MM.1S (cell line): ENCODE data around the gene SLC4A5.
"Not testable (repeated sequence)": the region's sequence is repeated elsewhere in the genome, so short reads cannot be mapped to it uniquely, and the experiment has no call there.

ENCODE experiments used
- DNase-seq: peaks from one replicate; pipeline ENCODE4 v3.0.0-alpha.2; 2015
- H2AFZ ChIP-seq: fragments of 300-600 bp; sonication (generic); 2 replicates; pipeline ENCODE4 v1.6.0; 2016; ENCODE audit warnings: antibody characterized with exemption, low read length
- H3F3A ChIP-seq: fragments of 300-600 bp; sonication (generic); 2 replicates; pipeline ENCODE4 v1.6.1; 2016; ENCODE audit warnings: mild to moderate bottlenecking, antibody characterized with exemption, low read length, moderate library complexity, mixed read lengths; ENCODE audit not compliant: insufficient read depth
- H3K27ac ChIP-seq: fragments of 300-600 bp; sonication (generic); 2 replicates; pipeline ENCODE4 v1.5.1; 2016; ENCODE audit warnings: mild to moderate bottlenecking, low read length
- H3K27me3 ChIP-seq: fragments of 300-600 bp; sonication (generic); replicated peaks from 2 replicates; pipeline ENCODE4 v1.6.0; 2016; ENCODE audit warnings: low read length; ENCODE audit not compliant: insufficient read depth
- H3K36me3 ChIP-seq: fragments of 300-600 bp; sonication (generic); replicated peaks from 2 replicates; pipeline ENCODE4 v1.6.1; 2016; ENCODE audit warnings: mild to moderate bottlenecking, low read length, mixed read lengths; ENCODE audit not compliant: insufficient read depth
- H3K4me1 ChIP-seq: fragments of 300-600 bp; sonication (generic); 2 replicates; pipeline ENCODE4 v1.6.1; 2016; ENCODE audit warnings: low read length, mixed read lengths
- H3K4me2 ChIP-seq: fragments of 300-600 bp; sonication (generic); 2 replicates; pipeline ENCODE4 v1.6.0; 2016; ENCODE audit warnings: low read depth, low read length
- H3K4me3 ChIP-seq: fragments of 300-600 bp; sonication (generic); 2 replicates; pipeline ENCODE4 v1.5.1; 2016; ENCODE audit warnings: low read length, mixed read lengths
- H3K79me2 ChIP-seq: fragments of 300-600 bp; sonication (generic); 2 replicates; pipeline ENCODE4 v1.6.1; 2016; ENCODE audit warnings: mixed run types, low read length, mixed read lengths
- H3K9ac ChIP-seq: fragments of 300-600 bp; sonication (generic); 2 replicates; pipeline ENCODE4 v1.6.1; 2016; ENCODE audit warnings: low read length, mixed read lengths
- H3K9me2 ChIP-seq: fragments of 300-600 bp; sonication (generic); replicated peaks from 2 replicates; pipeline ENCODE4 v1.6.1; 2016; ENCODE audit warnings: mild to moderate bottlenecking, low read length, mixed read lengths; ENCODE audit not compliant: insufficient read depth
- H3K9me3 ChIP-seq: fragments of 300-600 bp; sonication (generic); replicated peaks from 2 replicates; pipeline ENCODE4 v1.6.1; 2016; ENCODE audit warnings: mild to moderate bottlenecking, low read length, mixed read lengths; ENCODE audit not compliant: insufficient read depth
- H4K20me1 ChIP-seq: fragments of 300-600 bp; sonication (generic); 2 replicates; pipeline ENCODE4 v1.6.1; 2016; ENCODE audit warnings: mild to moderate bottlenecking, low read length, moderate library complexity, mixed read lengths; ENCODE audit not compliant: insufficient read depth
- EZH2 ChIP-seq: fragments of 300-600 bp; sonication (generic); optimal IDR thresholded peaks from 2 replicates; pipeline ENCODE3; 2017; ENCODE audit warnings: low read depth, mild to moderate bottlenecking, antibody characterized with exemption, low read length, mixed read lengths
- EZH2phosphoT487 ChIP-seq: fragments of 300-600 bp; sonication (generic); IDR thresholded peaks from 2 replicates; pipeline ENCODE4 v1.6.1; 2018; ENCODE audit warnings: antibody characterized with exemption, low read length
- TF ChIP-seq, protein P1 (sequence below): fragments of 300-600 bp; sonication (generic); IDR thresholded peaks from 2 replicates; pipeline ENCODE4 v1.5.1; 2016; ENCODE audit warnings: antibody characterized with exemption, low read length, mixed read lengths

Gene SLC4A5

DNA sequence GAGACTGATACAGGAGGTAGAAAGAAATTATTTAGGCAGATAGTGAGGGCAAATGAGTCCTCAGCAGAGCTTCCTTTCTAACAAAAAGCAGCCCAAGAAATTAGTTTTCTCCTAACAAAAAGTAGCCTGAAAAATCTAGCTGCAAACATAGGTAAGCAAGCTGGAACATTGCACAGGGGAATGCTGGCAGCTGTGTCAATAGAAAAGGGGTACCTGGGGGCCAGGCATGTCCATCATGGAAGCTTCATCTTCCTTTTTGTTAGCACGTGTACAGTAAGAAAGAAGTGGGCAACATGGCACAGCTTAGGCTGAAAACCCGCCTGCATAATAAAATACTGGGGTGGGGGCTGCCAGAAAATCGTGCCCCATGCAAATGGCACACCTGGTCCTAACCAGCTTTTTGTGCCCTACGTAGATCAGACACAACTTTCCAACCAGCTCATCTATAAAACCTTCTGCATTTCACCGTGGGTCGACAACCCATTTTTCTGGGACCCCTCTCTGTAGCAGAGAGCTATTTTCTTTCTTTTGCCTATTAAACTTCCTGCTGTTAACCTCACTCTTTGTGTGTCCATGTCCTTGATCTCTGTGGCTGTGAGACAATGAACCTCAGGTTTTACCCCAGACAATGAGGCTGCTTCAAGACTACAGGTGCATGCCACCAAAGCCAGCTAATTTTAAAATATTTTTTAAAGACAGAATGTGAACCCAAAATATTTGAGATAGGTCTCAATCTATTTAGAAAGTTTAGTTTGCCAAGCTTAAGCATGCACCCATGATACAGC, 151.4 kb downstream of the SLC4A5 start:
- no peaks in the 10 kb centered on the region for H3K9me2 ChIP-seq
- no peaks in the 10 kb centered on the region for H3K9me3 ChIP-seq
- H3K4me3 ChIP-seq: no peak overlapping the region
- TF ChIP-seq EZH2phosphoT487: no peak
- TF ChIP-seq, protein P1, sequence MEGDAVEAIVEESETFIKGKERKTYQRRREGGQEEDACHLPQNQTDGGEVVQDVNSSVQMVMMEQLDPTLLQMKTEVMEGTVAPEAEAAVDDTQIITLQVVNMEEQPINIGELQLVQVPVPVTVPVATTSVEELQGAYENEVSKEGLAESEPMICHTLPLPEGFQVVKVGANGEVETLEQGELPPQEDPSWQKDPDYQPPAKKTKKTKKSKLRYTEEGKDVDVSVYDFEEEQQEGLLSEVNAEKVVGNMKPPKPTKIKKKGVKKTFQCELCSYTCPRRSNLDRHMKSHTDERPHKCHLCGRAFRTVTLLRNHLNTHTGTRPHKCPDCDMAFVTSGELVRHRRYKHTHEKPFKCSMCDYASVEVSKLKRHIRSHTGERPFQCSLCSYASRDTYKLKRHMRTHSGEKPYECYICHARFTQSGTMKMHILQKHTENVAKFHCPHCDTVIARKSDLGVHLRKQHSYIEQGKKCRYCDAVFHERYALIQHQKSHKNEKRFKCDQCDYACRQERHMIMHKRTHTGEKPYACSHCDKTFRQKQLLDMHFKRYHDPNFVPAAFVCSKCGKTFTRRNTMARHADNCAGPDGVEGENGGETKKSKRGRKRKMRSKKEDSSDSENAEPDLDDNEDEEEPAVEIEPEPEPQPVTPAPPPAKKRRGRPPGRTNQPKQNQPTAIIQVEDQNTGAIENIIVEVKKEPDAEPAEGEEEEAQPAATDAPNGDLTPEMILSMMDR: no peak
- no peak for TF ChIP-seq EZH2
- H3F3A ChIP-seq: no peaks in the 10 kb centered on the region
- no peak overlapping the region for H3K9ac ChIP-seq
- no peak overlapping the region for H3K27ac ChIP-seq
- H3K27me3 ChIP-seq: no peaks in the 10 kb centered on the region
- no peaks in the 10 kb centered on the region for H3K79me2 ChIP-seq
- H4K20me1 ChIP-seq: no peaks in the 10 kb centered on the region
- no peaks in the 10 kb centered on the region for H3K36me3 ChIP-seq
- H2AFZ ChIP-seq: no peak overlapping the region
- H3K4me2 ChIP-seq: no peak overlapping the region
- no peak for DNase-seq
- no peaks in the 10 kb centered on the region for H3K4me1 ChIP-seq

DNA sequence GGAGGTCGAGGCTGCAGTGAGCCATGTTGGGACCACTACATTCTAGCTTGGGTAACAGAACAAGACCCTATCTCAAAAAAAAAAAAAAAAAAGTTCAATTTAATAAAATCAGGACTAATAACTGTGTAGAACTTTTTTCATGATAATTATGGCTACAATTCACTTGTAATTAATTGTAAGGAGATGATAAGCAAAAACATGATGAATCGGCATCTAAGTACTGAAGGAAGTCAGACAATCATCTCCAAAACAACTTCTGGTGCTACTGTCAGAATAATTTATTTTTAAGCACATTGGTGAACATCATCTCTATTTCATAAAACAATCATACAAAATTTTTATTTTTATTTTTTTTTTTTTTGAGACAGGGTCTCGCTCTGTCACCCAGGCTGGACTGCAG, 154.5 kb downstream of the SLC4A5 start:
- H3K27ac ChIP-seq: no peak overlapping the region
- no peaks in the 10 kb centered on the region for H3K4me1 ChIP-seq
- no peaks in the 10 kb centered on the region for H3K9me3 ChIP-seq
- no peak for DNase-seq
- TF ChIP-seq, protein P1: no peak
- TF ChIP-seq EZH2: no peak
- no peak for TF ChIP-seq EZH2phosphoT487
- no peaks in the 10 kb centered on the region for H3K27me3 ChIP-seq
- no peak overlapping the region for H3K4me2 ChIP-seq
- H3K36me3 ChIP-seq: no peaks in the 10 kb centered on the region
- no peaks in the 10 kb centered on the region for H3K79me2 ChIP-seq
- H2AFZ ChIP-seq: no peak overlapping the region
- H3K9me2 ChIP-seq: no peaks in the 10 kb centered on the region
- no peaks in the 10 kb centered on the region for H4K20me1 ChIP-seq
- H3K4me3 ChIP-seq: no peak overlapping the region
- 0 out of 2 replicates have a peak, but pooled peaks cover 3% of the 10 kb centered on the region for H3F3A ChIP-seq
- H3K9ac ChIP-seq: no peak overlapping the region

- Histone ChIP-seq H3K27ac (no peak overlapping the region), H3K9me3 (no peaks in the 10 kb centered on the region), H3K79me2 (no peaks in the 10 kb centered on the region), H3K4me3 (no peak overlapping the region), H3K9ac (no peak overlapping the region), H4K20me1 (no peaks in the 10 kb centered on the region), H3K36me3 (no peaks in the 10 kb centered on the region), H3K4me2 (no peak overlapping the region), H3K27me3 (no peaks in the 10 kb centered on the region), H3F3A (0 out of 2 replicates have a peak, but pooled peaks cover 3% of the 10 kb centered on the region), H3K9me2 (no peaks in the 10 kb centered on the region), H2AFZ (no peak overlapping the region), H3K4me1 (no peaks in the 10 kb centered on the region)
- no peak for DNase-seq
- TF ChIP-seq, protein P1: no peak
- TF ChIP-seq EZH2 (no peak), EZH2phosphoT487 (no peak)
Measured at GRCh38 chr2:74188018-74188601, 155.1 kb downstream of the SLC4A5 start.

DNA sequence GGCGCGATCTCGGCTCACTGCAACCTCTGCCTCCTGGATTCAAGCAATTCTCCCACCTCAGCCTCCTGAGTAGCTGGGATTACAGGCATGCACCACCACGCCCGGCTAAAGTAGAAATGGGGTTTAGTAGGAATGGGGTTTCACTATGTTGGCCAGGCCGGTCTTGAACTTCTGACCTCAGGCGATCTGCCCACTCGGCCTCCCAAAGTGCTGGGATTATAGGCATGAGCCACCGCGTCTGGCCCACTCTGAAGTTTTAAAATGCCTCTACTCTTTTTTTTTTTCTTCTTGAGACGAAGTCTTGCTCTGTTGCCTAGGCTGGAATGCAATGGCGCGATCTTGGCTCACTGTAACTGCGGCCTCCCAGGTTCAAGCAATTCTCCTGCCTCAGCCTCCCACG, 156.5 kb downstream of the SLC4A5 start:
- not testable (repeated sequence) for H3K9me3 ChIP-seq, H3K79me2 ChIP-seq, H3K9ac ChIP-seq, H3K36me3 ChIP-seq, H3K4me3 ChIP-seq, DNase-seq, H3K27ac ChIP-seq, H2AFZ ChIP-seq, H3K4me1 ChIP-seq, H3F3A ChIP-seq, H3K4me2 ChIP-seq, H4K20me1 ChIP-seq, H3K9me2 ChIP-seq, H3K27me3 ChIP-seq
